Prostate gland (tissue), 2 donors: ENCODE results near the gene KCNQ1. TPM values are rescaled to one million over a fixed set of nuclear protein-coding genes. Genes with fewer than 3 reads are reported as not detected.

Experiments used
- DNase-seq: peaks from one replicate; pipeline ENCODE4 v3.0.0-alpha.2; 2019; ENCODE audit warnings: low spot score
- H3K27ac ChIP-seq, 2 donors: fragments of 200-600 bp; sonication (generic); 2 replicates each; pipeline ENCODE4 v1.5.1; 2017 to 2019
- H3K27me3 ChIP-seq: fragments of 200-600 bp; sonication (generic); replicated peaks from 2 replicates; pipeline ENCODE4 v1.5.1; 2019; ENCODE audit not compliant: insufficient read depth
- H3K36me3 ChIP-seq, 2 donors: fragments of 200-600 bp; sonication (generic); 1 replicate in 1 of 2; 2 replicates in 1 of 2; pipeline versions ENCODE4 v1.5.1 to v1.8.1; 2017 to 2019
- H3K4me1 ChIP-seq: fragments of 200-600 bp; sonication (generic); replicated peaks from 2 replicates; pipeline ENCODE4 v1.5.1; 2019
- H3K4me3 ChIP-seq, 2 donors: fragments of 200-600 bp; sonication (generic); 2 replicates each; pipeline ENCODE4 v1.5.1; 2017 to 2019
- H3K9me3 ChIP-seq: fragments of 200-600 bp; sonication (generic); 2 replicates; pipeline ENCODE4 v1.5.1; 2017
- POLR2A ChIP-seq: fragments of 450-650 bp; IDR thresholded peaks from one replicate; pipeline ENCODE4 v1.6.1; 2016; ENCODE audit warnings: antibody characterized with exemption, mild to moderate bottlenecking
- POLR2AphosphoS5 ChIP-seq: sonication (generic); formaldehyde crosslinking; IDR thresholded peaks from one replicate; pipeline ENCODE4 v1.6.1; 2017; ENCODE audit warnings: antibody characterized with exemption
- WGBS: methylation state at CpG from one replicate; pipeline ENCODE4 v1.1.5; 2018; 5-methylcytosine and 5-hydroxymethylcytosine counted together
- intact Hi-C: fragments of 100-400 bp; cut with DNase I; formaldehyde crosslinking; loops from one replicate; pipeline ENCODE4 v1.14.2; 2022
- total RNA-seq, 2 donors: library from RNA; depleted of rRNA; stranded (reverse); fragments of >200 nt; gene quantifications; one replicate each; pipeline ENCODE4 v1.1.0, GENCODE V29; 2016
- TF ChIP-seq, protein P1 (sequence below), 4 experiments: fragments of 200-600 bp in 2 of 4; fragments of 450-650 bp in 2 of 4; sonication (generic) in 2 of 4; IDR thresholded peaks; 1 replicate in 3 of 4; 2 replicates in 1 of 4; pipeline ENCODE4 v1.5.1; 2016 to 2019; ENCODE audit warnings: antibody characterized with exemption in 4 of 4, mild to moderate bottlenecking in 2 of 4, moderate library complexity in 2 of 4

KCNQ1 gene
- total RNA-seq, 2 donors from 2014 or later = 10.0 to 33.8 TPM

DNA sequence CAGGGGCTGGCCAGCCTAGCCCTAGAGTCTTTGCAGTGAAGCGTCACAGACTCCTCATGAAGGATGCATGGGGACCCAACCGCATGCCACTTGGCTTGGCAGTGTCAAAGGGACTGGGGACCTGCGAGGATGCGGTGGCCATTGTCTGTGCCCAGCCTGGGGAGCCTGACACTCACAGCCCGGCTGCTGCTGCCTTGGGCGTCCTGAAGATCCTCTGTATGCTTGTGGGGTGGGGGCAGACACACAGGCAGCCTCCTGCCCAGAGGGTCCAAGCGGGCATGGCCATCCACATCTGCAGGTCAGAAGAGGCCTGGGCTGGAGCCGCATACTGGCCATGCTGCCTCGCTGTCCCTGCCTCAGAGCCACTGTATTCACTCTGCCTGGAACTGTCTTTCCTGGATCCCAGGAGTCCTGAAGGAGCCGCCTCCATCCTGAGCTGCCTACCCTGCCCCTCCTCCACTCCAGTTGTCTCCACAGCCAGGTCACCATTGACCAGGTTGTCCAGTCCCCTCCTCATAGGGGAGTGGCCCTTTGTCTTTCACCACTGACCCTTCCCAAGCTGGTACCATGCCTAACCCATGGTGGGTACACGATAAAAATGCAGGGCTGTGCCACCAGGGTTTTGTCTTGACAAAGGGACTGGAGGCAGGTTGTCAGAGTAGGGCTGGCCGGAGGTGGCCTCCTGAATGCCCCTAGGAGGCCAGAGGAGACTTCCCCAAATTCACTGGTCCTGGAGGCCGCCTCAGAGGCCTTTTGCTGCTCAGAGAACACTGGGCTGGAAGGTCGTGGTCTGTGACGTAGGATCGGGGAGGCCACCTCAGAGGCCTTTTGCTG is 148.0 kb downstream of the KCNQ1 start:
- no peak overlapping the region for H3K4me3 ChIP-seq
- H3K27me3 ChIP-seq = no peaks in the 10 kb centered on the region
- no peaks in the 10 kb centered on the region for H3K9me3 ChIP-seq
- no peak overlapping the region for H3K27ac ChIP-seq
- DNase-seq = no peak
- no peak for TF ChIP-seq POLR2AphosphoS5
- TF ChIP-seq POLR2A = no peak
- TF ChIP-seq, protein P1, sequence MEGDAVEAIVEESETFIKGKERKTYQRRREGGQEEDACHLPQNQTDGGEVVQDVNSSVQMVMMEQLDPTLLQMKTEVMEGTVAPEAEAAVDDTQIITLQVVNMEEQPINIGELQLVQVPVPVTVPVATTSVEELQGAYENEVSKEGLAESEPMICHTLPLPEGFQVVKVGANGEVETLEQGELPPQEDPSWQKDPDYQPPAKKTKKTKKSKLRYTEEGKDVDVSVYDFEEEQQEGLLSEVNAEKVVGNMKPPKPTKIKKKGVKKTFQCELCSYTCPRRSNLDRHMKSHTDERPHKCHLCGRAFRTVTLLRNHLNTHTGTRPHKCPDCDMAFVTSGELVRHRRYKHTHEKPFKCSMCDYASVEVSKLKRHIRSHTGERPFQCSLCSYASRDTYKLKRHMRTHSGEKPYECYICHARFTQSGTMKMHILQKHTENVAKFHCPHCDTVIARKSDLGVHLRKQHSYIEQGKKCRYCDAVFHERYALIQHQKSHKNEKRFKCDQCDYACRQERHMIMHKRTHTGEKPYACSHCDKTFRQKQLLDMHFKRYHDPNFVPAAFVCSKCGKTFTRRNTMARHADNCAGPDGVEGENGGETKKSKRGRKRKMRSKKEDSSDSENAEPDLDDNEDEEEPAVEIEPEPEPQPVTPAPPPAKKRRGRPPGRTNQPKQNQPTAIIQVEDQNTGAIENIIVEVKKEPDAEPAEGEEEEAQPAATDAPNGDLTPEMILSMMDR (IDR thresholded peaks at IDR 0.05) = no peak
- WGBS = 97% methylated on average over 16 of the region's 16 CpGs
- intact Hi-C loops = loop anchor here (10.0 kb wide), 1 partner anchor 128 kb away; no protein-coding TSS in a partner anchor
- no peaks in the 10 kb centered on the region for H3K4me1 ChIP-seq
- H3K36me3 ChIP-seq = no peaks in the 10 kb centered on the region

GRCh38 chr11:2593393-2593950 is 148.7 kb downstream of the KCNQ1 start:
- 95% methylated on average over 15 of the region's 15 CpGs for WGBS
- intact Hi-C loops = loop anchor here (10.0 kb wide), 1 partner anchor 129 kb away; no protein-coding TSS in a partner anchor
- DNase-seq = no peak
- no peak overlapping the region for H3K4me3 ChIP-seq
- H3K4me1 ChIP-seq = no peaks in the 10 kb centered on the region
- H3K36me3 ChIP-seq = no peaks in the 10 kb centered on the region
- no peak overlapping the region for H3K27ac ChIP-seq
- H3K27me3 ChIP-seq = no peaks in the 10 kb centered on the region
- TF ChIP-seq, protein P1 (IDR thresholded peaks at IDR 0.05) = no peak
- TF ChIP-seq POLR2AphosphoS5 = no peak
- TF ChIP-seq POLR2A = no peak
- no peaks in the 10 kb centered on the region for H3K9me3 ChIP-seq

- WGBS = 95% methylated on average over 1 of the region's 1 CpG
- H3K4me3 ChIP-seq = no peak overlapping the region
- H3K9me3 ChIP-seq = no peaks in the 10 kb centered on the region
- intact Hi-C loops = loop anchor here (10.0 kb wide), 1 partner anchor 129 kb away; no protein-coding TSS in a partner anchor
- no peaks in the 10 kb centered on the region for H3K27me3 ChIP-seq
- no peak for DNase-seq
- no peak for TF ChIP-seq POLR2A
- TF ChIP-seq POLR2AphosphoS5 = no peak
- TF ChIP-seq, protein P1 (IDR thresholded peaks at IDR 0.05) = no peak
- no peaks in the 10 kb centered on the region for H3K36me3 ChIP-seq
- no peaks in the 10 kb centered on the region for H3K4me1 ChIP-seq
- H3K27ac ChIP-seq = no peak overlapping the region
These were observed 149.5 kb downstream of the KCNQ1 start for GRCh38 chr11:2594267-2594666.

DNA sequence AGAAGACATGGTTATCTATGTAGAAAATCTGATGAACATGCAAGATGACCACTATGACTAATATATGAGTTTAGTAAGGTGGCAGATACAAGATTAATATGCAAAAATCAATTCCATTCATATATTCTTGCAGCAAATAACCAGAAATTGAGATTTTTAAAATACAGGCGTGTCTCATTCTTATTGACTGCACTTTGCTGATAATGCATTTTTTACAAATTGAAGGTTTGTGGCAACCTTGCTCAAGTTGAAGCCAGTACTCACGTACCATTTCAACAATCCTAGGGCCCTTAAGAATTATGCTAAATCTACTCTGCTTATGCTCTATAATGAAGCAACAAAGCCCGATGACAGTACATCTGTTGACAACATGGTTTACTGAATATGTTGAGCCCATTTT is 150.4 kb downstream of the KCNQ1 start:
- Histone ChIP-seq H3K4me1 (no peaks in the 10 kb centered on the region), H3K4me3 (no peak overlapping the region), H3K27me3 (no peaks in the 10 kb centered on the region), H3K36me3 (no peaks in the 10 kb centered on the region), H3K9me3 (no peaks in the 10 kb centered on the region), H3K27ac (no peak overlapping the region)
- intact Hi-C loops = loop anchor here (10.0 kb wide), 1 partner anchor 130 kb away; no protein-coding TSS in a partner anchor
- DNase-seq = no peak
- WGBS = 92% methylated on average over 3 of the region's 3 CpGs
- TF ChIP-seq POLR2AphosphoS5 (no peak), POLR2A (no peak)
- TF ChIP-seq, protein P1 (IDR thresholded peaks at IDR 0.05) = no peak
